ENCODE data around the gene TTC22. TPM values are rescaled to one million over a fixed set of nuclear protein-coding genes. Genes with fewer than 3 reads are reported as not detected.

TTC22 gene
- total RNA-seq, 1 donor from 2014 or later, result not detected

GRCh38 chr1:54800041-54800898 is 853 bp downstream of the TTC22 start:
- Histone ChIP-seq H3K27ac (ENCODE audit: low read depth, low read length) (no peak overlapping the region), H3K27me3 (ENCODE audit: control insufficient read depth in 3 of 3, insufficient read depth in 3 of 3, low read length in 3 of 3) (peaks cover 12 to 28% (median 20%) of the 10 kb centered on the region in 3 donors), H3K4me1 (ENCODE audit: control insufficient read depth in 3 of 3, insufficient read depth in 3 of 3, low read length in 3 of 3) (peaks cover 5 to 16% (median 8%) of the 10 kb centered on the region in 3 donors), H3K9me3 (ENCODE audit: control insufficient read depth in 3 of 3, low read length in 3 of 3) (no peaks in the 10 kb centered on the region), H3K9ac (ENCODE audit: low read depth in 1 of 3, low read length in 3 of 3) (no peak overlapping the region), H3K4me3 (ENCODE audit: low read length in 3 of 3) (no peak overlapping the region), H3K36me3 (ENCODE audit: control insufficient read depth in 3 of 3, insufficient read depth in 3 of 3, low read length in 3 of 3) (no peaks in the 10 kb centered on the region)

- Histone ChIP-seq H3K36me3 (ENCODE audit: control insufficient read depth in 3 of 3, insufficient read depth in 3 of 3, low read length in 3 of 3) (no peaks in the 10 kb centered on the region), H3K9ac (ENCODE audit: low read depth in 1 of 3, low read length in 3 of 3) (no peak overlapping the region), H3K27me3 (ENCODE audit: control insufficient read depth in 3 of 3, insufficient read depth in 3 of 3, low read length in 3 of 3) (peaks cover 12 to 28% (median 24%) of the 10 kb centered on the region in 3 donors), H3K27ac (ENCODE audit: low read depth, low read length) (no peak overlapping the region), H3K9me3 (ENCODE audit: control insufficient read depth in 3 of 3, low read length in 3 of 3) (no peaks in the 10 kb centered on the region), H3K4me3 (ENCODE audit: low read length in 3 of 3) (no peak overlapping the region), H3K4me1 (ENCODE audit: control insufficient read depth in 3 of 3, insufficient read depth in 3 of 3, low read length in 3 of 3) (peaks cover 5 to 12% (median 8%) of the 10 kb centered on the region in 3 donors)
These were observed 2.1 kb downstream of the TTC22 start for GRCh38 chr1:54798769-54799641.

- H3K9me3 ChIP-seq (ENCODE audit: control insufficient read depth in 3 of 3, low read length in 3 of 3), result no peaks in the 10 kb centered on the region
- no peak overlapping the region for H3K9ac ChIP-seq (ENCODE audit: low read depth in 1 of 3, low read length in 3 of 3)
- peaks cover 5 to 9% (median 8%) of the 10 kb centered on the region in 3 donors for H3K4me1 ChIP-seq (ENCODE audit: control insufficient read depth in 3 of 3, insufficient read depth in 3 of 3, low read length in 3 of 3)
- no peaks in the 10 kb centered on the region for H3K36me3 ChIP-seq (ENCODE audit: control insufficient read depth in 3 of 3, insufficient read depth in 3 of 3, low read length in 3 of 3)
- H3K4me3 ChIP-seq (ENCODE audit: low read length in 3 of 3), result no peak overlapping the region
- peaks cover 12 to 24% (median 23%) of the 10 kb centered on the region in 3 donors for H3K27me3 ChIP-seq (ENCODE audit: control insufficient read depth in 3 of 3, insufficient read depth in 3 of 3, low read length in 3 of 3)
- no peak overlapping the region for H3K27ac ChIP-seq (ENCODE audit: low read depth, low read length)
These were observed 2.9 kb downstream of the TTC22 start for GRCh38 chr1:54798206-54798605.

- no peak overlapping the region for H3K9ac ChIP-seq (ENCODE audit: low read depth in 1 of 3, low read length in 3 of 3)
- H3K4me3 ChIP-seq (ENCODE audit: low read length in 3 of 3), result no peak overlapping the region
- H3K27me3 ChIP-seq (ENCODE audit: control insufficient read depth in 3 of 3, insufficient read depth in 3 of 3, low read length in 3 of 3), result peaks cover 11 to 25% (median 23%) of the 10 kb centered on the region in 3 donors
- no peak overlapping the region for H3K27ac ChIP-seq (ENCODE audit: low read depth, low read length)
- H3K4me1 ChIP-seq (ENCODE audit: control insufficient read depth in 3 of 3, insufficient read depth in 3 of 3, low read length in 3 of 3), result peaks cover 5 to 9% (median 8%) of the 10 kb centered on the region in 3 donors
- H3K9me3 ChIP-seq (ENCODE audit: control insufficient read depth in 3 of 3, low read length in 3 of 3), result peaks cover 3% of the 10 kb centered on the region in 3 donors
- H3K36me3 ChIP-seq (ENCODE audit: control insufficient read depth in 3 of 3, insufficient read depth in 3 of 3, low read length in 3 of 3), result no peaks in the 10 kb centered on the region
These were observed 4.2 kb downstream of the TTC22 start for GRCh38 chr1:54796902-54797301.

GRCh38 chr1:54795841-54796468 is 5.2 kb downstream of the TTC22 start:
- H3K9ac ChIP-seq (ENCODE audit: low read depth in 1 of 3, low read length in 3 of 3), result no peak overlapping the region
- H3K9me3 ChIP-seq (ENCODE audit: control insufficient read depth in 3 of 3, low read length in 3 of 3), result peaks cover 5 to 8% (median 6%) of the 10 kb centered on the region in 3 donors
- no peak overlapping the region for H3K27ac ChIP-seq (ENCODE audit: low read depth, low read length)
- no peaks in the 10 kb centered on the region for H3K36me3 ChIP-seq (ENCODE audit: control insufficient read depth in 3 of 3, insufficient read depth in 3 of 3, low read length in 3 of 3)
- H3K4me1 ChIP-seq (ENCODE audit: control insufficient read depth in 3 of 3, insufficient read depth in 3 of 3, low read length in 3 of 3), result peaks cover under 1 to 3% (median 3%) of the 10 kb centered on the region in 3 donors
- peaks cover 9 to 23% (median 20%) of the 10 kb centered on the region in 3 donors for H3K27me3 ChIP-seq (ENCODE audit: control insufficient read depth in 3 of 3, insufficient read depth in 3 of 3, low read length in 3 of 3)
- H3K4me3 ChIP-seq (ENCODE audit: low read length in 3 of 3), result no peak overlapping the region

GRCh38 chr1:54795356-54795665 is 5.8 kb downstream of the TTC22 start:
- H3K27ac ChIP-seq (ENCODE audit: low read depth, low read length), result no peak overlapping the region
- peaks cover 5 to 8% (median 6%) of the 10 kb centered on the region in 3 donors for H3K9me3 ChIP-seq (ENCODE audit: control insufficient read depth in 3 of 3, low read length in 3 of 3)

GRCh38 chr1:54794451-54795355 is 6.4 kb downstream of the TTC22 start:
- Histone ChIP-seq H3K9ac (ENCODE audit: low read depth in 1 of 3, low read length in 3 of 3) (no peak overlapping the region), H3K27ac (ENCODE audit: low read depth, low read length) (no peak overlapping the region), H3K27me3 (ENCODE audit: control insufficient read depth in 3 of 3, insufficient read depth in 3 of 3, low read length in 3 of 3) (peaks cover 8 to 20% (median 13%) of the 10 kb centered on the region in 3 donors), H3K36me3 (ENCODE audit: control insufficient read depth in 3 of 3, insufficient read depth in 3 of 3, low read length in 3 of 3) (no peaks in the 10 kb centered on the region), H3K4me1 (ENCODE audit: control insufficient read depth in 3 of 3, insufficient read depth in 3 of 3, low read length in 3 of 3) (no peaks in the 10 kb centered on the region), H3K9me3 (ENCODE audit: control insufficient read depth in 3 of 3, low read length in 3 of 3) (peaks cover 5 to 8% (median 6%) of the 10 kb centered on the region in 3 donors), H3K4me3 (ENCODE audit: low read length in 3 of 3) (no peak overlapping the region)

More at GRCh38 chr1:54795356-54795665, 5.8 kb downstream of the TTC22 start:
- H3K9ac ChIP-seq (ENCODE audit: low read depth in 1 of 3, low read length in 3 of 3), result no peak overlapping the region
- no peaks in the 10 kb centered on the region for H3K36me3 ChIP-seq (ENCODE audit: control insufficient read depth in 3 of 3, insufficient read depth in 3 of 3, low read length in 3 of 3)
- no peaks in the 10 kb centered on the region for H3K4me1 ChIP-seq (ENCODE audit: control insufficient read depth in 3 of 3, insufficient read depth in 3 of 3, low read length in 3 of 3)
- H3K27me3 ChIP-seq (ENCODE audit: control insufficient read depth in 3 of 3, insufficient read depth in 3 of 3, low read length in 3 of 3), result peaks cover 8 to 20% (median 14%) of the 10 kb centered on the region in 3 donors
- no peak overlapping the region for H3K4me3 ChIP-seq (ENCODE audit: low read length in 3 of 3)

GRCh38 chr1:54792686-54793282 is 8.3 kb downstream of the TTC22 start:
- Histone ChIP-seq H3K4me1 (ENCODE audit: control insufficient read depth in 3 of 3, insufficient read depth in 3 of 3, low read length in 3 of 3) (no peaks in the 10 kb centered on the region), H3K27me3 (ENCODE audit: control insufficient read depth in 3 of 3, insufficient read depth in 3 of 3, low read length in 3 of 3) (peaks cover 10 to 18% (median 10%) of the 10 kb centered on the region in 3 donors), H3K4me3 (ENCODE audit: low read length in 3 of 3) (no peak overlapping the region), H3K36me3 (ENCODE audit: control insufficient read depth in 3 of 3, insufficient read depth in 3 of 3, low read length in 3 of 3) (no peaks in the 10 kb centered on the region), H3K27ac (ENCODE audit: low read depth, low read length) (no peak overlapping the region), H3K9me3 (ENCODE audit: control insufficient read depth in 3 of 3, low read length in 3 of 3) (peaks cover 5 to 8% (median 6%) of the 10 kb centered on the region in 3 donors), H3K9ac (ENCODE audit: low read depth in 1 of 3, low read length in 3 of 3) (no peak overlapping the region)
